HepG2 (cell line): ENCODE results near the gene TAL2. TPM values are rescaled to one million over a fixed set of nuclear protein-coding genes. Genes with fewer than 3 reads are reported as not detected.

Experiments used
- ATAC-seq: fragments of 200-7000 bp; cut with Tn5 transposase; 3 replicates; pipeline ENCODE4 v1.9.1; 2020; ENCODE audit warnings: mild to moderate bottlenecking, moderate library complexity
- BruUV-seq: library from RNA; stranded (reverse); fragments of 400-500 nt; replicated peaks from 2 replicates; lab custom pipeline; 2021; lab: Mats Ljungman, UMichigan
- CTCF ChIA-PET: fragments of 300-600 bp; formaldehyde crosslinking; extraction: SDS; loops from one replicate; lab custom pipeline; 2021; ENCODE audit warnings: low total read pairs, inconsistent platforms, low intra/inter-chr PET ratio; lab: Yijun Ruan, JAX
- POLR2A ChIA-PET: fragments of 350-600 bp; sonication (Branson Sonifier 250); formaldehyde crosslinking; loops from one replicate; lab custom pipeline; 2020; ENCODE audit warnings: antibody characterized with exemption, inconsistent platforms; lab: Yijun Ruan, JAX
- DNase-seq: peaks from one replicate; pipeline ENCODE4 v3.0.0-alpha.2; 2015; ENCODE audit warnings: low spot score
- FAIRE-seq: peaks from 3 replicates; lab custom pipeline; 2011; peaks lifted over from hg19 to GRCh38; lab: Jason Lieb, UNC
- H2AFZ ChIP-seq: one replicate; pipeline ENCODE4 v1.6.1; 2011; ENCODE audit warnings: low read length, inconsistent platforms
- H3K27ac ChIP-seq: fragments of 300-600 bp; 3 replicates; pipeline ENCODE4 v1.8.0; 2011; ENCODE audit warnings: mixed run types, mild to moderate bottlenecking, mixed read lengths, low read length, inconsistent platforms; ENCODE audit not compliant: insufficient read depth; ENCODE audit errors: extremely low read length
- H3K27me3 ChIP-seq, 2 experiments: fragments of 200-600 bp in 1 of 2; 2 replicates in 1 of 2; 3 replicates in 1 of 2; pipeline versions ENCODE4 v1.6.0 to v1.8.0; 2011; ENCODE audit warnings: low read length in 2 of 2, mild to moderate bottlenecking in 2 of 2, moderate library complexity in 2 of 2, inconsistent platforms in 1 of 2; ENCODE audit not compliant: insufficient read depth in 2 of 2, control insufficient read depth in 1 of 2
- H3K36me3 ChIP-seq, 2 experiments: fragments of 200-600 bp in 1 of 2; replicated peaks in 1 of 2; 2 replicates in 1 of 2; 3 replicates in 1 of 2; pipeline versions ENCODE4 v1.5.1 to v1.8.0; 2011; ENCODE audit warnings: low read length in 2 of 2, inconsistent platforms in 1 of 2; ENCODE audit not compliant: insufficient read depth in 2 of 2, control insufficient read depth in 1 of 2
- H3K4me1 ChIP-seq: 2 replicates; pipeline ENCODE4 v1.5.1; 2012; ENCODE audit warnings: low read length, inconsistent platforms; ENCODE audit not compliant: insufficient read depth
- H3K4me2 ChIP-seq: 2 replicates; pipeline ENCODE4 v1.6.0; 2011; ENCODE audit warnings: low read depth, low read length, inconsistent platforms
- H3K4me3 ChIP-seq, 3 experiments: fragments of 200-600 bp in 1 of 3; sonication (generic), shearing (Covaris generic) in 1 of 3; replicated peaks in 1 of 3; 2 replicates each; pipeline ENCODE4 v1.5.1; 2011 to 2016; ENCODE audit warnings: low read length in 3 of 3, inconsistent platforms in 2 of 3, low read depth in 2 of 3, mild to moderate bottlenecking in 2 of 3, control low read depth in 1 of 3, mixed read lengths in 1 of 3; ENCODE audit not compliant: insufficient read depth in 1 of 3
- H3K79me2 ChIP-seq: one replicate; pipeline ENCODE4 v1.6.1; 2011; ENCODE audit warnings: low read length, inconsistent platforms; ENCODE audit not compliant: insufficient read depth
- H3K9ac ChIP-seq: 2 replicates; pipeline ENCODE4 v1.6.0; 2011; ENCODE audit warnings: mild to moderate bottlenecking, low read depth, low read length, inconsistent platforms; ENCODE audit not compliant: insufficient read depth
- H3K9me3 ChIP-seq: 2 replicates; pipeline ENCODE4 v1.5.1; 2012; ENCODE audit warnings: mild to moderate bottlenecking, low read length
- H4K20me1 ChIP-seq: 2 replicates; pipeline ENCODE4 v1.6.0; 2011; ENCODE audit warnings: inconsistent platforms, mild to moderate bottlenecking, low read length, moderate library complexity; ENCODE audit not compliant: insufficient read depth
- ATF7-NPFF ChIP-seq: sonication (generic); formaldehyde crosslinking; IDR thresholded peaks from 2 replicates; pipeline ENCODE4 v1.8.1; 2023; ENCODE audit warnings: mild to moderate bottlenecking, low read depth, missing genetic modification reagents, moderate library complexity
- DNMT1 ChIP-seq: sonication (generic); formaldehyde crosslinking; IDR thresholded peaks from 2 replicates; pipeline ENCODE4 v1.5.1; 2020; ENCODE audit warnings: mild to moderate bottlenecking, missing genetic modification reagents
- FLYWCH1 ChIP-seq: sonication (generic); formaldehyde crosslinking; IDR thresholded peaks from 2 replicates; pipeline ENCODE4 v1.8.1; 2023; ENCODE audit warnings: mild to moderate bottlenecking, missing genetic modification reagents
- GPN1 ChIP-seq: sonication (generic); formaldehyde crosslinking; IDR thresholded peaks from 2 replicates; pipeline ENCODE4 v1.5.1; 2020; ENCODE audit warnings: missing genetic modification reagents, borderline replicate concordance
- MAFG ChIP-seq: sonication (generic); formaldehyde crosslinking; IDR thresholded peaks from 2 replicates; pipeline ENCODE4 v1.5.1; 2020; ENCODE audit warnings: mild to moderate bottlenecking, missing genetic modification reagents
- MED13 ChIP-seq: sonication (generic); formaldehyde crosslinking; IDR thresholded peaks from 2 replicates; pipeline ENCODE4 v1.5.0; 2020; ENCODE audit warnings: missing genetic modification reagents
- NFKBIZ ChIP-seq: IDR thresholded peaks from 2 replicates; pipeline ENCODE4 v1.6.1; 2018; ENCODE audit warnings: missing genetic modification reagents, missing compliant biosample characterization
- ZNF33B ChIP-seq: sonication (generic); formaldehyde crosslinking; IDR thresholded peaks from 2 replicates; pipeline ENCODE4 v1.5.1; 2020; ENCODE audit warnings: mild to moderate bottlenecking, missing genetic modification reagents
- ZNF484 ChIP-seq: sonication (generic); formaldehyde crosslinking; IDR thresholded peaks from 2 replicates; pipeline ENCODE4 v1.5.1; 2020; ENCODE audit warnings: mild to moderate bottlenecking, low read depth, missing genetic modification reagents, borderline replicate concordance
- ZNF724P ChIP-seq: sonication (generic); formaldehyde crosslinking; IDR thresholded peaks from 2 replicates; pipeline ENCODE4 v1.8.0; 2022; ENCODE audit warnings: missing genetic modification reagents, borderline replicate concordance
- ZSCAN31 ChIP-seq: sonication (generic); formaldehyde crosslinking; IDR thresholded peaks from 2 replicates; pipeline ENCODE4 v1.5.0; 2020; ENCODE audit warnings: low read depth, mild to moderate bottlenecking, missing genetic modification reagents
- WGBS: methylation state at CpG from one replicate; pipeline ENCODE4 v1.1.6; 2017; ENCODE audit warnings: low lambda C conversion rate; 5-methylcytosine and 5-hydroxymethylcytosine counted together
- in situ Hi-C: cut with HindIII; loops from 2 replicates; pipeline ENCODE4 v1.10.0; 2017; ENCODE audit warnings: low pct_unique_long_range_greater_than_20kb; ENCODE audit not compliant: extremely low pct_ligation_motif_present
- intact Hi-C: fragments of 100-400 bp; cut with micrococcal nuclease; formaldehyde crosslinking; loops from one replicate; pipeline ENCODE4 v1.10.0; 2022; ENCODE audit not compliant: unreplicated experiment
- polyA plus RNA-seq, 8 experiments: library from polyadenylated mRNA; depleted of rRNA in 3 of 8; stranded (reverse) in 7 of 8; unstranded in 1 of 8; fragments of >200 nt; fragmentation: Illumina TruSeq in 4 of 8; extraction: Trizol in 4 of 8; gene quantifications; 2 replicates each; pipeline versions ENCODE4 v1.2.1 to v1.2.3, GENCODE V29; 2011 to 2016; ENCODE audit warnings: low read depth in 4 of 8, missing spikeins in 1 of 8, mixed read lengths in 1 of 8; ENCODE audit not compliant: insufficient read depth in 1 of 8
- total RNA-seq, 5 experiments: library from RNA; depleted of rRNA; stranded (reverse); fragments of >200 nt; fragmentation: Illumina TruSeq; extraction: Trizol; gene quantifications; 2 replicates each; pipeline ENCODE4 v1.2.3, GENCODE V29; 2016; ENCODE audit warnings: low read depth in 1 of 5
- TF ChIP-seq, protein P1 (sequence below): sonication (generic); formaldehyde crosslinking; IDR thresholded peaks from 2 replicates; pipeline ENCODE4 v1.4.0; 2020; ENCODE audit warnings: missing genetic modification reagents
- TF ChIP-seq, protein P2 (sequence below): sonication (generic); formaldehyde crosslinking; IDR thresholded peaks from 2 replicates; pipeline ENCODE4 v1.4.0; 2020; ENCODE audit warnings: missing genetic modification reagents
- TF ChIP-seq, protein P3 (sequence below): sonication (generic); formaldehyde crosslinking; IDR thresholded peaks from 2 replicates; pipeline ENCODE4 v1.9.0; 2021; ENCODE audit warnings: missing genetic modification reagents, mild to moderate bottlenecking, borderline replicate concordance

TAL2 gene
- total and polyA plus RNA-seq, 2 of the 13 experiments (the other 11 are each of a cell fraction or from before 2014, with no cell fraction given) = 0.22 TPM; not detected in 1

DNA sequence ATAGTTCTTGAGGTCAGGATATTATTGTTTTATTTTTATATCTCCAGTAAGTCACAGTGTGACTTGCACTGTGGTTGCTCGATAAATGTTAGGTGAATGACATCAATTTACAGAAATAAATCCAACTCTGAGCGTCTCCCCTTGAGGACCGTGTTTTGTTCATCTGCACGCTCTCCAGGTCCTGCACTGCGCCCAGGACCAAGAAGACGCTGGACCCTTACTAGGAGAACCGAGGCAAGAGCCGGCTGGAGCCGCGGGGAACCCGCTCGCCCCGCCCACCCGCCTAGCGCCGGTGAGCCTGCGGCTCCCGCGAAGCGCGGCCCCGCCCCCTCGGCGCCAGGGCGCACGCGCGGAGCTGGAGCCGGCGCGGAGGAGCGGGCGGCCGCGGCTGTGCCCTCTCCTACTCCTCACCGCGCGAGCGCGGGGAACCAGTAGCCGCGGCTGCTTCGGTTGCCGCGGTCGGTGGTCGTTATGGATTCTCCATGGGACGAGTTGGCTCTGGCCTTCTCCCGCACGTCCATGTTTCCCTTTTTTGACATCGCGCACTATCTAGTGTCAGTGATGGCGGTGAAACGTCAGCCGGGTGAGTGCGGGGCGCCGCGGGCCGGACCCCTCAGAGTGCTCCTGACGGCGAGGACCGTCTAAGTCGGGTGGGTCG, 32.1 kb downstream of the TAL2 start, which contains the start of gene TMEM38B (continued):
- TF ChIP-seq NFKBIZ = no peak
- TF ChIP-seq ZSCAN31 (CRISPR knock-in tag) = 0 out of 2 replicates have a peak, but pooled peaks have one; percentile 74

DNA sequence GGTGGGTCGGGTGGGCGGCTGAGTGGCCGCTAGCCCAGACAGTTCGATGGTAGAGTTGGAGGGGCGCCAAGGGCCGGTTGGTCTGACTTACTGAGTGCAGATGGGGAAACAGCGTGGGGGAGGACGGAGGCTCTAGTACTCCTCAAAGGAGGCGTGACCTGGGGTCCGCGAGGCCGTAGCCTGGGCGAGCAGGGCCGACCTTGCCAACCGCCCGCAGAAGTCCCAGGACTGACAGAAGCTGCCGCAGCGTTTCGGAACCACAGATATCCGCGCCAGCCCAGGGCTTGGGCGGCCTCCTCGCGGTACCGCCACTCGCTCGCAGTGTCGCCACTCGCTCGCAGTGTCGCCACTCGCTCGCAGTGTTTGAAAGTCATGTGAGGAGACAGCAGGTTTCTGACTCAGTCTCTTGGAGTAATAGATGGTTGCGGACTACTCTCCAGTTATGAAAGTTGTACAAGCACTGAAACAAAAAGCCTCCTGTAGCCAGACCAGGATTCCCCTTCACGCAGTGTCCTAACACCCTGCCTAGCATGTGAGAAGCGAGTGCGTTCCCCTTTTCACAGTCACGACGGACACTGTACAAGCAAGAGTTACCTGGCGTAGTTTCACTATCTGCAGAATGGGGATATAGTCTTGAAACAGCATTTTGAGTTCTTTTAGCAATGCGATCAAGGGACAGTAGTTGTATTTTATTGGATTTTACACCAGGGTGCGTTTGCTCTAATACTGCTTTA, 32.8 kb downstream of the TAL2 start:
- H4K20me1 ChIP-seq = no peaks in the 10 kb centered on the region
- ATAC-seq = peak; percentile 87
- intact Hi-C loops = loop anchor here (2.0 to 10.0 kb wide), 2 partner anchors 38 to 250 kb away; partner anchors contain the start of gene FSD1L
- H3K4me1 ChIP-seq = peaks cover 32% of the 10 kb centered on the region
- peak overlapping the region; percentile 77 to 92 (median 82) for H3K4me3 ChIP-seq
- H3K79me2 ChIP-seq = peaks cover 32% of the 10 kb centered on the region
- no peaks in the 10 kb centered on the region for H3K36me3 ChIP-seq
- no peaks in the 10 kb centered on the region; a peak in 1 of 5 replicates for H3K27me3 ChIP-seq
- peak overlapping the region; percentile 92 for H3K4me2 ChIP-seq
- ChIA-PET CTCF (no interaction called here), POLR2A (interaction anchor here (1.2 to 2.1 kb wide), 2 partner anchors 14 to 16 kb away, joined by 5 to 6 read pairs; no protein-coding TSS in a partner anchor)
- H3K9me3 ChIP-seq = no peaks in the 10 kb centered on the region
- BruUV-seq = TSS peak; percentile 56
- peak overlapping the region; percentile 71 for H3K9ac ChIP-seq
- in situ Hi-C loops = no loop called here
- DNase-seq = peak; percentile 50
- WGBS = under 1% methylated on average over 22 of the region's 42 CpGs
- peak overlapping the region; percentile 43 for H3K27ac ChIP-seq
- H2AFZ ChIP-seq = peak overlapping the region; percentile 79
- FAIRE-seq = no peak
- no peak for TF ChIP-seq ZNF33B
- TF ChIP-seq DNMT1 (CRISPR knock-in tag) = no peak
- TF ChIP-seq, protein P1, sequence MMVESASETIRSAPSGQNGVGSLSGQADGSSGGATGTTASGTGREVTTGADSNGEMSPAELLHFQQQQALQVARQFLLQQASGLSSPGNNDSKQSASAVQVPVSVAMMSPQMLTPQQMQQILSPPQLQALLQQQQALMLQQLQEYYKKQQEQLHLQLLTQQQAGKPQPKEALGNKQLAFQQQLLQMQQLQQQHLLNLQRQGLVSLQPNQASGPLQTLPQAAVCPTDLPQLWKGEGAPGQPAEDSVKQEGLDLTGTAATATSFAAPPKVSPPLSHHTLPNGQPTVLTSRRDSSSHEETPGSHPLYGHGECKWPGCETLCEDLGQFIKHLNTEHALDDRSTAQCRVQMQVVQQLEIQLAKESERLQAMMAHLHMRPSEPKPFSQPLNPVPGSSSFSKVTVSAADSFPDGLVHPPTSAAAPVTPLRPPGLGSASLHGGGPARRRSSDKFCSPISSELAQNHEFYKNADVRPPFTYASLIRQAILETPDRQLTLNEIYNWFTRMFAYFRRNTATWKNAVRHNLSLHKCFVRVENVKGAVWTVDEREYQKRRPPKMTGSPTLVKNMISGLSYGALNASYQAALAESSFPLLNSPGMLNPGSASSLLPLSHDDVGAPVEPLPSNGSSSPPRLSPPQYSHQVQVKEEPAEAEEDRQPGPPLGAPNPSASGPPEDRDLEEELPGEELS (CRISPR knock-in tag) = no peak
- 0 out of 2 replicates have a peak, but pooled peaks have one; percentile 34 for TF ChIP-seq ATF7-NPFF (CRISPR knock-in tag)
- TF ChIP-seq MAFG (CRISPR knock-in tag) = no peak
- no peak for TF ChIP-seq ZNF484 (CRISPR knock-in tag)
- TF ChIP-seq MED13 (CRISPR knock-in tag) = peak; percentile 80; the same call in 1 of the 2 replicates
- TF ChIP-seq GPN1 = no peak
- no peak for TF ChIP-seq FLYWCH1 (CRISPR knock-in tag)
- TF ChIP-seq, protein P2, sequence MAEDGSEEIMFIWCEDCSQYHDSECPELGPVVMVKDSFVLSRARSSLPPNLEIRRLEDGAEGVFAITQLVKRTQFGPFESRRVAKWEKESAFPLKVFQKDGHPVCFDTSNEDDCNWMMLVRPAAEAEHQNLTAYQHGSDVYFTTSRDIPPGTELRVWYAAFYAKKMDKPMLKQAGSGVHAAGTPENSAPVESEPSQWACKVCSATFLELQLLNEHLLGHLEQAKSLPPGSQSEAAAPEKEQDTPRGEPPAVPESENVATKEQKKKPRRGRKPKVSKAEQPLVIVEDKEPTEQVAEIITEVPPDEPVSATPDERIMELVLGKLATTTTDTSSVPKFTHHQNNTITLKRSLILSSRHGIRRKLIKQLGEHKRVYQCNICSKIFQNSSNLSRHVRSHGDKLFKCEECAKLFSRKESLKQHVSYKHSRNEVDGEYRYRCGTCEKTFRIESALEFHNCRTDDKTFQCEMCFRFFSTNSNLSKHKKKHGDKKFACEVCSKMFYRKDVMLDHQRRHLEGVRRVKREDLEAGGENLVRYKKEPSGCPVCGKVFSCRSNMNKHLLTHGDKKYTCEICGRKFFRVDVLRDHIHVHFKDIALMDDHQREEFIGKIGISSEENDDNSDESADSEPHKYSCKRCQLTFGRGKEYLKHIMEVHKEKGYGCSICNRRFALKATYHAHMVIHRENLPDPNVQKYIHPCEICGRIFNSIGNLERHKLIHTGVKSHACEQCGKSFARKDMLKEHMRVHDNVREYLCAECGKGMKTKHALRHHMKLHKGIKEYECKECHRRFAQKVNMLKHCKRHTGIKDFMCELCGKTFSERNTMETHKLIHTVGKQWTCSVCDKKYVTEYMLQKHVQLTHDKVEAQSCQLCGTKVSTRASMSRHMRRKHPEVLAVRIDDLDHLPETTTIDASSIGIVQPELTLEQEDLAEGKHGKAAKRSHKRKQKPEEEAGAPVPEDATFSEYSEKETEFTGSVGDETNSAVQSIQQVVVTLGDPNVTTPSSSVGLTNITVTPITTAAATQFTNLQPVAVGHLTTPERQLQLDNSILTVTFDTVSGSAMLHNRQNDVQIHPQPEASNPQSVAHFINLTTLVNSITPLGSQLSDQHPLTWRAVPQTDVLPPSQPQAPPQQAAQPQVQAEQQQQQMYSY (CRISPR knock-in tag) = no peak
- TF ChIP-seq, protein P3, sequence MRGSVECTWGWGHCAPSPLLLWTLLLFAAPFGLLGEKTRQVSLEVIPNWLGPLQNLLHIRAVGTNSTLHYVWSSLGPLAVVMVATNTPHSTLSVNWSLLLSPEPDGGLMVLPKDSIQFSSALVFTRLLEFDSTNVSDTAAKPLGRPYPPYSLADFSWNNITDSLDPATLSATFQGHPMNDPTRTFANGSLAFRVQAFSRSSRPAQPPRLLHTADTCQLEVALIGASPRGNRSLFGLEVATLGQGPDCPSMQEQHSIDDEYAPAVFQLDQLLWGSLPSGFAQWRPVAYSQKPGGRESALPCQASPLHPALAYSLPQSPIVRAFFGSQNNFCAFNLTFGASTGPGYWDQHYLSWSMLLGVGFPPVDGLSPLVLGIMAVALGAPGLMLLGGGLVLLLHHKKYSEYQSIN (CRISPR knock-in tag) = no peak
- 0 out of 2 replicates have a peak, but pooled peaks have one; percentile 62 for TF ChIP-seq ZNF724P
